ENCODE results near the gene ZNF69.
"Not testable (repeated sequence)": the region's sequence is repeated elsewhere in the genome, so short reads cannot be mapped to it uniquely, and the experiment has no call there.

DNA sequence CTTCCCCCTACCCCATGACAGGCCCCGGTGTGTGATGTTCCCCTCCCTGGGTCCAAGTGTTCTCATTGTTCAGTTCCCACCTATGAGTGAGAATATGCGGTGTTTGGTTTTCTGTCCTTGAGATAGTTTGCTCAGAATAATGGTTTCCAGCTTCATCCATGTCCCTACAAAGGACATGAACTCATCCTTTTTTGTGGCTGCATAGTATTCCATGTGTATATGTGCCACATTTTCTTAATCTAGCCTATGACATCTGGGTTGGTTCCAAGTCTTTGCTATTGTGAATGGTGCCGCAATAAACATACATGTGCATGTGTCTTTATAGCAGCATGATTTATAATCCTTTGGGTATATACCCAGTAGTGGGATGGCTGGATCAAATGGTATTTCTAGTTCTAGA is 50.8 kb downstream of the ZNF69 start:
- TF ChIP-seq CTCF (conservative IDR thresholded peaks at IDR 0.05; ENCODE audit: low read length); EZH2phosphoT487 (IDR thresholded peaks at IDR 0.05; ENCODE audit: borderline replicate concordance, low read depth, low read length): not testable (repeated sequence)

All from OCI-LY7 (cell line).